HepG2 (cell line): ENCODE measurements around the gene CHID1. TPM values are rescaled to one million over a fixed set of nuclear protein-coding genes. Genes with fewer than 3 reads are reported as not detected.

Experiments
- ATAC-seq: fragments of 200-7000 bp; cut with Tn5 transposase; 3 replicates; pipeline ENCODE4 v1.9.1; 2020; ENCODE audit warnings: mild to moderate bottlenecking, moderate library complexity
- BruUV-seq: library from RNA; stranded (reverse); fragments of 400-500 nt; replicated peaks from 2 replicates; lab custom pipeline; 2021; lab: Mats Ljungman, UMichigan
- CTCF ChIA-PET: fragments of 300-600 bp; formaldehyde crosslinking; extraction: SDS; loops from one replicate; lab custom pipeline; 2021; ENCODE audit warnings: low total read pairs, inconsistent platforms, low intra/inter-chr PET ratio; lab: Yijun Ruan, JAX
- POLR2A ChIA-PET: fragments of 350-600 bp; sonication (Branson Sonifier 250); formaldehyde crosslinking; loops from one replicate; lab custom pipeline; 2020; ENCODE audit warnings: antibody characterized with exemption, inconsistent platforms; lab: Yijun Ruan, JAX
- DNase-seq: peaks from one replicate; pipeline ENCODE4 v3.0.0-alpha.2; 2015; ENCODE audit warnings: low spot score
- FAIRE-seq: peaks from 3 replicates; lab custom pipeline; 2011; peaks lifted over from hg19 to GRCh38; lab: Jason Lieb, UNC
- H2AFZ ChIP-seq: one replicate; pipeline ENCODE4 v1.6.1; 2011; ENCODE audit warnings: low read length, inconsistent platforms
- H3K27ac ChIP-seq: fragments of 300-600 bp; 3 replicates; pipeline ENCODE4 v1.8.0; 2011; ENCODE audit warnings: mixed run types, mild to moderate bottlenecking, mixed read lengths, low read length, inconsistent platforms; ENCODE audit not compliant: insufficient read depth; ENCODE audit errors: extremely low read length
- H3K27me3 ChIP-seq, 2 experiments: fragments of 200-600 bp in 1 of 2; 2 replicates in 1 of 2; 3 replicates in 1 of 2; pipeline versions ENCODE4 v1.6.0 to v1.8.0; 2011; ENCODE audit warnings: low read length in 2 of 2, mild to moderate bottlenecking in 2 of 2, moderate library complexity in 2 of 2, inconsistent platforms in 1 of 2; ENCODE audit not compliant: insufficient read depth in 2 of 2, control insufficient read depth in 1 of 2
- H3K36me3 ChIP-seq, 2 experiments: fragments of 200-600 bp in 1 of 2; replicated peaks in 1 of 2; 2 replicates in 1 of 2; 3 replicates in 1 of 2; pipeline versions ENCODE4 v1.5.1 to v1.8.0; 2011; ENCODE audit warnings: low read length in 2 of 2, inconsistent platforms in 1 of 2; ENCODE audit not compliant: insufficient read depth in 2 of 2, control insufficient read depth in 1 of 2
- H3K4me1 ChIP-seq: 2 replicates; pipeline ENCODE4 v1.5.1; 2012; ENCODE audit warnings: low read length, inconsistent platforms; ENCODE audit not compliant: insufficient read depth
- H3K4me2 ChIP-seq: 2 replicates; pipeline ENCODE4 v1.6.0; 2011; ENCODE audit warnings: low read depth, low read length, inconsistent platforms
- H3K4me3 ChIP-seq, 3 experiments: fragments of 200-600 bp in 1 of 3; sonication (generic), shearing (Covaris generic) in 1 of 3; replicated peaks in 1 of 3; 2 replicates each; pipeline ENCODE4 v1.5.1; 2011 to 2016; ENCODE audit warnings: low read length in 3 of 3, inconsistent platforms in 2 of 3, low read depth in 2 of 3, mild to moderate bottlenecking in 2 of 3, control low read depth in 1 of 3, mixed read lengths in 1 of 3; ENCODE audit not compliant: insufficient read depth in 1 of 3
- H3K79me2 ChIP-seq: one replicate; pipeline ENCODE4 v1.6.1; 2011; ENCODE audit warnings: low read length, inconsistent platforms; ENCODE audit not compliant: insufficient read depth
- H3K9ac ChIP-seq: 2 replicates; pipeline ENCODE4 v1.6.0; 2011; ENCODE audit warnings: mild to moderate bottlenecking, low read depth, low read length, inconsistent platforms; ENCODE audit not compliant: insufficient read depth
- H3K9me3 ChIP-seq: 2 replicates; pipeline ENCODE4 v1.5.1; 2012; ENCODE audit warnings: mild to moderate bottlenecking, low read length
- H4K20me1 ChIP-seq: 2 replicates; pipeline ENCODE4 v1.6.0; 2011; ENCODE audit warnings: inconsistent platforms, mild to moderate bottlenecking, low read length, moderate library complexity; ENCODE audit not compliant: insufficient read depth
- CHD4 ChIP-seq: fragments of 200-600 bp; sonication (generic); IDR thresholded peaks from 2 replicates; pipeline ENCODE4 v1.7.0; 2017; ENCODE audit warnings: mild to moderate bottlenecking, low read length, borderline replicate concordance
- EEA1 ChIP-seq: sonication (generic); formaldehyde crosslinking; IDR thresholded peaks from 2 replicates; pipeline ENCODE4 v1.5.1; 2020; ENCODE audit warnings: mild to moderate bottlenecking, missing genetic modification reagents, borderline replicate concordance
- JARID2 ChIP-seq: sonication (generic); formaldehyde crosslinking; IDR thresholded peaks from 2 replicates; pipeline ENCODE4 v1.8.1; 2023; ENCODE audit warnings: missing genetic modification reagents, inconsistent platforms; ENCODE audit not compliant: insufficient replicate concordance
- KDM1A ChIP-seq: IDR thresholded peaks from 2 replicates; pipeline ENCODE4 v1.6.1; 2016; ENCODE audit warnings: missing compliant biosample characterization
- SOX5 ChIP-seq: IDR thresholded peaks from 2 replicates; pipeline ENCODE4 v1.6.1; 2016; ENCODE audit warnings: borderline replicate concordance
- U2AF2 ChIP-seq: fragments of 200-400 bp; formaldehyde crosslinking; IDR thresholded peaks from 2 replicates; pipeline ENCODE4 v1.6.1; 2017; ENCODE audit warnings: low read depth, mild to moderate bottlenecking, low read length
- ZBTB7A ChIP-seq: sonication (generic); formaldehyde crosslinking; IDR thresholded peaks from 2 replicates; pipeline ENCODE4 v1.8.0; 2022; ENCODE audit warnings: mild to moderate bottlenecking, missing genetic modification reagents
- ZC3H13 ChIP-seq: sonication (generic); formaldehyde crosslinking; IDR thresholded peaks from 2 replicates; pipeline ENCODE4 v1.8.1; 2023; ENCODE audit warnings: mild to moderate bottlenecking, missing genetic modification reagents, moderate library complexity
- ZEB1 ChIP-seq: IDR thresholded peaks from 2 replicates; pipeline ENCODE4 v1.6.1; 2012; ENCODE audit warnings: mild to moderate bottlenecking, low read depth, inconsistent platforms; ENCODE audit not compliant: insufficient replicate concordance
- ZFYVE20 ChIP-seq: sonication (generic); formaldehyde crosslinking; IDR thresholded peaks from 2 replicates; pipeline ENCODE4 v1.8.0; 2023; ENCODE audit warnings: low read depth, mild to moderate bottlenecking, moderate library complexity, missing genetic modification reagents, borderline replicate concordance
- ZNF510 ChIP-seq: sonication (generic); formaldehyde crosslinking; IDR thresholded peaks from 2 replicates; pipeline ENCODE4 v1.4.0; 2020; ENCODE audit warnings: low read depth, mild to moderate bottlenecking, missing genetic modification reagents
- ZNF644 ChIP-seq: IDR thresholded peaks from 2 replicates; pipeline ENCODE4 v1.6.1; 2016; ENCODE audit warnings: low read depth
- ZNF775 ChIP-seq: sonication (generic); formaldehyde crosslinking; IDR thresholded peaks from 2 replicates; pipeline ENCODE4 v1.4.0; 2020; ENCODE audit warnings: missing genetic modification reagents, mild to moderate bottlenecking, moderate library complexity, borderline replicate concordance
- WGBS: methylation state at CpG from one replicate; pipeline ENCODE4 v1.1.6; 2017; ENCODE audit warnings: low lambda C conversion rate; 5-methylcytosine and 5-hydroxymethylcytosine counted together
- in situ Hi-C: cut with HindIII; loops from 2 replicates; pipeline ENCODE4 v1.10.0; 2017; ENCODE audit warnings: low pct_unique_long_range_greater_than_20kb; ENCODE audit not compliant: extremely low pct_ligation_motif_present
- intact Hi-C: fragments of 100-400 bp; cut with micrococcal nuclease; formaldehyde crosslinking; loops from one replicate; pipeline ENCODE4 v1.10.0; 2022; ENCODE audit not compliant: unreplicated experiment
- polyA plus RNA-seq, 8 experiments: library from polyadenylated mRNA; depleted of rRNA in 3 of 8; stranded (reverse) in 7 of 8; unstranded in 1 of 8; fragments of >200 nt; fragmentation: Illumina TruSeq in 4 of 8; extraction: Trizol in 4 of 8; gene quantifications; 2 replicates each; pipeline versions ENCODE4 v1.2.1 to v1.2.3, GENCODE V29; 2011 to 2016; ENCODE audit warnings: low read depth in 4 of 8, missing spikeins in 1 of 8, mixed read lengths in 1 of 8; ENCODE audit not compliant: insufficient read depth in 1 of 8
- total RNA-seq, 5 experiments: library from RNA; depleted of rRNA; stranded (reverse); fragments of >200 nt; fragmentation: Illumina TruSeq; extraction: Trizol; gene quantifications; 2 replicates each; pipeline ENCODE4 v1.2.3, GENCODE V29; 2016; ENCODE audit warnings: low read depth in 1 of 5
- TF ChIP-seq, protein P1 (sequence below): sonication (generic); formaldehyde crosslinking; IDR thresholded peaks from 2 replicates; pipeline ENCODE4 v1.4.0; 2020; ENCODE audit warnings: missing genetic modification reagents, borderline replicate concordance
- TF ChIP-seq, protein P2 (sequence below): sonication (generic); formaldehyde crosslinking; IDR thresholded peaks from 2 replicates; pipeline ENCODE4 v1.4.0; 2020; ENCODE audit warnings: missing genetic modification reagents, mild to moderate bottlenecking, borderline replicate concordance
- TF ChIP-seq, protein P3 (sequence below): sonication (generic); formaldehyde crosslinking; IDR thresholded peaks from 2 replicates; pipeline ENCODE4 v1.5.0; 2020; ENCODE audit warnings: mild to moderate bottlenecking, missing genetic modification reagents, borderline replicate concordance

CHID1 gene
- total and polyA plus RNA-seq, 2 of the 13 experiments (the other 11 are each of a cell fraction or from before 2014, with no cell fraction given), result 65.1 to 93.6 TPM

GRCh38 chr11:838441-839279, 72.0 kb downstream of the CHID1 start:
- ChIA-PET POLR2A (interaction anchor here (0.7 to 16.1 kb wide), 6 partner anchors 9 to 83 kb away, joined by 3 to 264 read pairs (median 10); partner anchors contain the start of genes CD151, CRACR2B, PIDD1 and PNPLA2), CTCF (no interaction called here)
- Histone ChIP-seq H3K36me3 (peaks cover 9 to 36% of the 10 kb centered on the region in 2 experiments), H3K4me2 (peak overlapping the region; percentile 19), H3K4me1 (peaks cover 63% of the 10 kb centered on the region), H2AFZ (no peak overlapping the region), H3K79me2 (peaks cover 36% of the 10 kb centered on the region), H3K9me3 (no peaks in the 10 kb centered on the region), H3K27me3 (no peaks in the 10 kb centered on the region), H4K20me1 (peaks cover 20% of the 10 kb centered on the region; the same call in 1 of the 2 replicates), H3K4me3 (no peak overlapping the region), H3K9ac (peak overlapping the region; percentile 47; the same call in 1 of the 2 replicates), H3K27ac (peak overlapping the region; percentile 53)
- intact Hi-C loops (no loop called here), in situ Hi-C loops (no loop called here)
- FAIRE-seq, result peak; percentile 95
- WGBS, result 38% methylated on average over 11 of the region's 17 CpGs
- no TSS peak for BruUV-seq
- ATAC-seq, result peak; percentile 46
- DNase-seq, result peak; percentile 82
- no peak for TF ChIP-seq CHD4
- 0 out of 2 replicates have a peak, but pooled peaks have one; percentile 48 for TF ChIP-seq ZNF510 (CRISPR knock-in tag)
- TF ChIP-seq, protein P1, sequence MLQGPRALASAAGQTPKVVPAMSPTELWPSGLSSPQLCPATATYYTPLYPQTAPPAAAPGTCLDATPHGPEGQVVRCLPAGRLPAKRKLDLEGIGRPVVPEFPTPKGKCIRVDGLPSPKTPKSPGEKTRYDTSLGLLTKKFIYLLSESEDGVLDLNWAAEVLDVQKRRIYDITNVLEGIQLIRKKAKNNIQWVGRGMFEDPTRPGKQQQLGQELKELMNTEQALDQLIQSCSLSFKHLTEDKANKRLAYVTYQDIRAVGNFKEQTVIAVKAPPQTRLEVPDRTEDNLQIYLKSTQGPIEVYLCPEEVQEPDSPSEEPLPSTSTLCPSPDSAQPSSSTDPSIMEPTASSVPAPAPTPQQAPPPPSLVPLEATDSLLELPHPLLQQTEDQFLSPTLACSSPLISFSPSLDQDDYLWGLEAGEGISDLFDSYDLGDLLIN (CRISPR knock-in tag), result no peak
- TF ChIP-seq EEA1 (CRISPR knock-in tag), result no peak
- TF ChIP-seq ZFYVE20, result no peak
- TF ChIP-seq JARID2 (CRISPR knock-in tag), result no peak
- TF ChIP-seq, protein P2, sequence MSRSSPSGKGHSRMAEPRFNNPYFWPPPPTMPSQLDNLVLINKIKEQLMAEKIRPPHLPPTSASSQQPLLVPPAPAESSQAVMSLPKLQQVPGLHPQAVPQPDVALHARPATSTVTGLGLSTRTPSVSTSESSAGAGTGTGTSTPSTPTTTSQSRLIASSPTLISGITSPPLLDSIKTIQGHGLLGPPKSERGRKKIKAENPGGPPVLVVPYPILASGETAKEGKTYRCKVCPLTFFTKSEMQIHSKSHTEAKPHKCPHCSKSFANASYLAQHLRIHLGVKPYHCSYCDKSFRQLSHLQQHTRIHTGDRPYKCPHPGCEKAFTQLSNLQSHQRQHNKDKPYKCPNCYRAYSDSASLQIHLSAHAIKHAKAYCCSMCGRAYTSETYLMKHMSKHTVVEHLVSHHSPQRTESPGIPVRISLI (CRISPR knock-in tag), result no peak
- TF ChIP-seq ZEB1, result peak; percentile 35
- no peak for TF ChIP-seq U2AF2
- peak; percentile 66; the same call in 1 of the 2 replicates for TF ChIP-seq ZNF644 (CRISPR knock-in tag)
- TF ChIP-seq ZBTB7A (CRISPR knock-in tag), result no peak
- TF ChIP-seq, protein P3, sequence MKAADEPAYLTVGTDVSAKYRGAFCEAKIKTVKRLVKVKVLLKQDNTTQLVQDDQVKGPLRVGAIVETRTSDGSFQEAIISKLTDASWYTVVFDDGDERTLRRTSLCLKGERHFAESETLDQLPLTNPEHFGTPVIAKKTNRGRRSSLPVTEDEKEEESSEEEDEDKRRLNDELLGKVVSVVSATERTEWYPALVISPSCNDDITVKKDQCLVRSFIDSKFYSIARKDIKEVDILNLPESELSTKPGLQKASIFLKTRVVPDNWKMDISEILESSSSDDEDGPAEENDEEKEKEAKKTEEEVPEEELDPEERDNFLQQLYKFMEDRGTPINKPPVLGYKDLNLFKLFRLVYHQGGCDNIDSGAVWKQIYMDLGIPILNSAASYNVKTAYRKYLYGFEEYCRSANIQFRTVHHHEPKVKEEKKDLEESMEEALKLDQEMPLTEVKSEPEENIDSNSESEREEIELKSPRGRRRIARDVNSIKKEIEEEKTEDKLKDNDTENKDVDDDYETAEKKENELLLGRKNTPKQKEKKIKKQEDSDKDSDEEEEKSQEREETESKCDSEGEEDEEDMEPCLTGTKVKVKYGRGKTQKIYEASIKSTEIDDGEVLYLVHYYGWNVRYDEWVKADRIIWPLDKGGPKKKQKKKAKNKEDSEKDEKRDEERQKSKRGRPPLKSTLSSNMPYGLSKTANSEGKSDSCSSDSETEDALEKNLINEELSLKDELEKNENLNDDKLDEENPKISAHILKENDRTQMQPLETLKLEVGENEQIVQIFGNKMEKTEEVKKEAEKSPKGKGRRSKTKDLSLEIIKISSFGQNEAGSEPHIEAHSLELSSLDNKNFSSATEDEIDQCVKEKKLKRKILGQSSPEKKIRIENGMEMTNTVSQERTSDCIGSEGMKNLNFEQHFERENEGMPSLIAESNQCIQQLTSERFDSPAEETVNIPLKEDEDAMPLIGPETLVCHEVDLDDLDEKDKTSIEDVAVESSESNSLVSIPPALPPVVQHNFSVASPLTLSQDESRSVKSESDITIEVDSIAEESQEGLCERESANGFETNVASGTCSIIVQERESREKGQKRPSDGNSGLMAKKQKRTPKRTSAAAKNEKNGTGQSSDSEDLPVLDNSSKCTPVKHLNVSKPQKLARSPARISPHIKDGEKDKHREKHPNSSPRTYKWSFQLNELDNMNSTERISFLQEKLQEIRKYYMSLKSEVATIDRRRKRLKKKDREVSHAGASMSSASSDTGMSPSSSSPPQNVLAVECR (CRISPR knock-in tag), result peak; percentile 86
- no peak for TF ChIP-seq ZNF775 (CRISPR knock-in tag)
- no peak for TF ChIP-seq KDM1A
- peak; percentile 43; the same call in 1 of the 2 replicates for TF ChIP-seq SOX5 (CRISPR knock-in tag)
- peak; percentile 87; the same call in 1 of the 2 replicates for TF ChIP-seq ZC3H13 (CRISPR knock-in tag)
